AML-193 (cell line): Measurements from ENCODE around the gene CRYL1.

Source experiments
- DNase-seq, 2 experiments: peaks; one replicate each; lab custom pipeline; 2025; lab: John Stamatoyannopoulos, UW

The CRYL1 gene

GRCh38 chr13:20424559-20424852 lies 101.2 kb downstream of the CRYL1 start:
- DNase-seq = no peak

GRCh38 chr13:20422362-20422761 lies 103.3 kb downstream of the CRYL1 start:
- no peak for DNase-seq

- no peak for DNase-seq
These were observed 104.7 kb downstream of the CRYL1 start for GRCh38 chr13:20420938-20421337.

GRCh38 chr13:20418953-20419352 lies 106.7 kb downstream of the CRYL1 start:
- no peak for DNase-seq

- DNase-seq = no peak
These were observed 109.4 kb downstream of the CRYL1 start for GRCh38 chr13:20416223-20416745.

- no peak for DNase-seq
These were observed 110.0 kb downstream of the CRYL1 start for GRCh38 chr13:20415694-20416107.

GRCh38 chr13:20415306-20415679 lies 110.4 kb downstream of the CRYL1 start:
- DNase-seq = no peak

GRCh38 chr13:20414546-20415305 lies 110.9 kb downstream of the CRYL1 start:
- DNase-seq = no peak

- no peak for DNase-seq
These were observed 112.8 kb downstream of the CRYL1 start for GRCh38 chr13:20412691-20413355.

GRCh38 chr13:20411638-20412342 lies 113.9 kb downstream of the CRYL1 start:
- peak; percentile 85 to 94 for DNase-seq

- no peak for DNase-seq
These were observed 114.9 kb downstream of the CRYL1 start for GRCh38 chr13:20410726-20411125.

- DNase-seq = no peak
These were observed 117.5 kb downstream of the CRYL1 start for GRCh38 chr13:20408181-20408580.

GRCh38 chr13:20407759-20408158 lies 117.9 kb downstream of the CRYL1 start:
- DNase-seq = no peak

GRCh38 chr13:20405691-20406090 lies 120.0 kb downstream of the CRYL1 start:
- no peak for DNase-seq

GRCh38 chr13:20404488-20405222 lies 121.0 kb downstream of the CRYL1 start:
- no peak for DNase-seq

- no peak for DNase-seq
These were observed 121.8 kb downstream of the CRYL1 start for GRCh38 chr13:20403826-20404225.

- no peak for DNase-seq
These were observed 122.8 kb downstream of the CRYL1 start for GRCh38 chr13:20402881-20403280.

- no peak for DNase-seq
These were observed 123.5 kb downstream of the CRYL1 start for GRCh38 chr13:20401931-20402856.

- no peak for DNase-seq
These were observed 124.1 kb downstream of the CRYL1 start for GRCh38 chr13:20401531-20401930.

GRCh38 chr13:20400774-20401173 lies 124.9 kb downstream of the CRYL1 start:
- DNase-seq = peak; percentile 16 to 39

- no peak for DNase-seq
These were observed 125.7 kb downstream of the CRYL1 start for GRCh38 chr13:20399961-20400360.
